A549 (cell line): ENCODE data around the gene SPAG6. TPM values are rescaled to one million over a fixed set of nuclear protein-coding genes. Genes with fewer than 3 reads are reported as not detected.

ENCODE experiments used
- ATAC-seq, 2 experiments: fragments of 200-7000 bp in 1 of 2; fragments of >200 bp in 1 of 2; cut with Nextera tagmentation in 1 of 2; cut with Tn5 transposase in 1 of 2; 3 replicates each; pipeline versions ENCODE4 v1.8.0 to v1.9.1; 2018 to 2020; ENCODE audit warnings: mild to moderate bottlenecking in 1 of 2, moderate library complexity in 1 of 2
- CTCF ChIA-PET: fragments of 300-600 bp; sonication (Branson Sonifier 250); formaldehyde crosslinking; extraction: SDS; loops from one replicate; lab custom pipeline; 2021; ENCODE audit warnings: antibody characterized with exemption, inconsistent platforms; lab: Yijun Ruan, JAX
- POLR2A ChIA-PET: fragments of 350-600 bp; formaldehyde crosslinking; extraction: SDS; loops from one replicate; lab custom pipeline; 2021; ENCODE audit warnings: antibody characterized with exemption, inconsistent platforms; lab: Yijun Ruan, JAX
- DNase-seq, 2 experiments: peaks; one replicate each; pipeline versions ENCODE4 v3.0.0 to v3.0.0-alpha.2; 2011 to 2016; ENCODE audit warnings: low read depth in 1 of 2, low spot score in 1 of 2
- FAIRE-seq: peaks from 2 replicates; lab custom pipeline; 2011; peaks lifted over from hg19 to GRCh38; lab: Jason Lieb, UNC
- H3K27ac ChIP-seq, 2 experiments: fragments of >200 bp; sonication (Bioruptor Twin); formaldehyde crosslinking; 3 replicates each; pipeline ENCODE4 v1.5.1; 2016 to 2017
- H3K4me1 ChIP-seq: fragments of >200 bp; sonication (Bioruptor Twin); formaldehyde crosslinking; 3 replicates; pipeline ENCODE4 v1.6.1; 2016
- H3K4me2 ChIP-seq: fragments of >200 bp; sonication (Bioruptor Twin); formaldehyde crosslinking; 3 replicates; pipeline ENCODE4 v1.6.1; 2016
- H3K4me3 ChIP-seq: fragments of >200 bp; sonication (Bioruptor Twin); formaldehyde crosslinking; 3 replicates; pipeline ENCODE4 v1.5.1; 2016
- H3K9me3 ChIP-seq: fragments of >200 bp; sonication (Bioruptor Twin); formaldehyde crosslinking; 3 replicates; pipeline ENCODE4 v1.6.1; 2016
- CBX8 ChIP-seq: fragments of 200-600 bp; sonication (generic); IDR thresholded peaks from 2 replicates; pipeline ENCODE4 v1.6.1; 2016
- CHD2 ChIP-seq: fragments of 150-350 bp; IDR thresholded peaks from 2 replicates; pipeline ENCODE4 v1.6.1; 2014; ENCODE audit warnings: low read length; ENCODE audit not compliant: partially characterized antibody
- CHD4 ChIP-seq: fragments of 200-600 bp; sonication (generic); IDR thresholded peaks from 2 replicates; pipeline ENCODE4 v1.6.1; 2016; ENCODE audit warnings: antibody characterized with exemption, mild to moderate bottlenecking, borderline replicate concordance
- EHMT2 ChIP-seq: fragments of 200-600 bp; sonication (generic); IDR thresholded peaks from 2 replicates; pipeline ENCODE4 v1.6.1; 2016; ENCODE audit warnings: antibody characterized with exemption, low read depth, mild to moderate bottlenecking, moderate library complexity
- EP300 ChIP-seq, 2 experiments: fragments of >200 bp; sonication (Bioruptor Twin); formaldehyde crosslinking; IDR thresholded peaks; 2 replicates in 1 of 2; 3 replicates in 1 of 2; pipeline ENCODE4 v1.6.1; 2016 to 2017
- FOSL2 ChIP-seq, 2 experiments: fragments of 450-650 bp in 1 of 2; fragments of >200 bp in 1 of 2; sonication (Bioruptor Twin) in 1 of 2; formaldehyde crosslinking; IDR thresholded peaks; 2 replicates each; pipeline versions ENCODE4 v1.5.0 to v1.6.1; 2016 to 2020; ENCODE audit warnings: mild to moderate bottlenecking in 1 of 2, moderate library complexity in 1 of 2
- FOXS1 ChIP-seq: fragments of 250-450 bp; sonication (Bioruptor Pico); IDR thresholded peaks from 2 replicates; pipeline ENCODE4 v1.5.0; 2020; ENCODE audit warnings: mild to moderate bottlenecking, moderate library complexity
- HOXA7 ChIP-seq: fragments of 250-450 bp; sonication (Bioruptor Pico); IDR thresholded peaks from 2 replicates; pipeline ENCODE4 v1.5.0; 2020; ENCODE audit warnings: mild to moderate bottlenecking, moderate library complexity
- HOXB13 ChIP-seq: fragments of 250-450 bp; sonication (Bioruptor Pico); IDR thresholded peaks from 2 replicates; pipeline ENCODE4 v1.5.0; 2020; ENCODE audit warnings: low read depth, mild to moderate bottlenecking, moderate library complexity
- JUN ChIP-seq, 2 experiments: fragments of >200 bp; sonication (Bioruptor Twin); formaldehyde crosslinking; IDR thresholded peaks; 2 replicates in 1 of 2; 3 replicates in 1 of 2; pipeline ENCODE4 v1.6.1; 2016 to 2017
- JUNB ChIP-seq: fragments of >200 bp; sonication (Bioruptor Twin); formaldehyde crosslinking; IDR thresholded peaks from 2 replicates; pipeline ENCODE4 v1.6.1; 2016
- NFE2L2 ChIP-seq: fragments of 150-350 bp; conservative IDR thresholded peaks from 2 replicates; pipeline ENCODE4 v1.6.1; 2014; ENCODE audit warnings: low read length
- NPAS2 ChIP-seq: fragments of 250-450 bp; sonication (Bioruptor Pico); IDR thresholded peaks from 2 replicates; pipeline ENCODE4 v1.8.0; 2022; ENCODE audit warnings: mild to moderate bottlenecking, moderate library complexity, borderline replicate concordance
- NR3C1 ChIP-seq: fragments of >200 bp; sonication (Bioruptor Twin); formaldehyde crosslinking; IDR thresholded peaks from 3 replicates; pipeline ENCODE4 v1.6.1; 2017
- RCOR1 ChIP-seq: fragments of 150-350 bp; IDR thresholded peaks from 2 replicates; pipeline ENCODE4 v1.6.1; 2014; ENCODE audit warnings: antibody characterized with exemption, low read length, low read depth
- ZC3H11A ChIP-seq: fragments of 450-650 bp; IDR thresholded peaks from 2 replicates; pipeline ENCODE4 v1.6.1; 2014; ENCODE audit warnings: antibody characterized with exemption, mild to moderate bottlenecking
- ZNF302 ChIP-seq: fragments of 250-450 bp; sonication (Bioruptor Pico); IDR thresholded peaks from 2 replicates; pipeline ENCODE4 v1.9.0; 2021; ENCODE audit warnings: inconsistent platforms, mild to moderate bottlenecking, moderate library complexity
- WGBS: methylation state at CpG from one replicate; pipeline ENCODE4 v1.1.6; 2017; ENCODE audit errors: missing lambda C conversion rate; 5-methylcytosine and 5-hydroxymethylcytosine counted together
- polyA plus RNA-seq, 4 experiments: library from polyadenylated mRNA; depleted of rRNA in 3 of 4; stranded (reverse); fragments of >200 nt; fragmentation: RNase III in 1 of 4; extraction: RNeasy Plus Mini Kit Qiagen cat#74134 plus additional on column Dnase treatment in 1 of 4; gene quantifications; 2 replicates in 3 of 4; 3 replicates in 1 of 4; pipeline ENCODE4 v1.2.3, GENCODE V29; 2011 to 2017
- TF ChIP-seq, protein P1 (sequence below): fragments of 450-650 bp; IDR thresholded peaks from 2 replicates; pipeline ENCODE4 v1.6.1; 2014; ENCODE audit warnings: antibody characterized with exemption
- TF ChIP-seq, protein P2 (sequence below): IDR thresholded peaks from 2 replicates; pipeline ENCODE4 v1.6.1; 2012
- TF ChIP-seq, protein P3 (sequence below): fragments of 250-450 bp; sonication (Bioruptor Pico); IDR thresholded peaks from 2 replicates; pipeline ENCODE4 v1.5.0; 2020; ENCODE audit warnings: low read depth, mild to moderate bottlenecking, moderate library complexity
- TF ChIP-seq, protein P4 (sequence below): fragments of 250-450 bp; sonication (Bioruptor Pico); IDR thresholded peaks from 2 replicates; pipeline ENCODE4 v1.5.0; 2021; ENCODE audit warnings: mild to moderate bottlenecking, moderate library complexity, borderline replicate concordance
- TF ChIP-seq, protein P5 (sequence below): IDR thresholded peaks from 2 replicates; pipeline ENCODE4 v1.6.1; 2012; ENCODE audit warnings: low read depth, borderline replicate concordance

Gene SPAG6
- polyA plus RNA-seq, 2 of the 4 experiments (the other 2 are of a cell fraction) = 0.04 TPM; not detected in 1

DNA sequence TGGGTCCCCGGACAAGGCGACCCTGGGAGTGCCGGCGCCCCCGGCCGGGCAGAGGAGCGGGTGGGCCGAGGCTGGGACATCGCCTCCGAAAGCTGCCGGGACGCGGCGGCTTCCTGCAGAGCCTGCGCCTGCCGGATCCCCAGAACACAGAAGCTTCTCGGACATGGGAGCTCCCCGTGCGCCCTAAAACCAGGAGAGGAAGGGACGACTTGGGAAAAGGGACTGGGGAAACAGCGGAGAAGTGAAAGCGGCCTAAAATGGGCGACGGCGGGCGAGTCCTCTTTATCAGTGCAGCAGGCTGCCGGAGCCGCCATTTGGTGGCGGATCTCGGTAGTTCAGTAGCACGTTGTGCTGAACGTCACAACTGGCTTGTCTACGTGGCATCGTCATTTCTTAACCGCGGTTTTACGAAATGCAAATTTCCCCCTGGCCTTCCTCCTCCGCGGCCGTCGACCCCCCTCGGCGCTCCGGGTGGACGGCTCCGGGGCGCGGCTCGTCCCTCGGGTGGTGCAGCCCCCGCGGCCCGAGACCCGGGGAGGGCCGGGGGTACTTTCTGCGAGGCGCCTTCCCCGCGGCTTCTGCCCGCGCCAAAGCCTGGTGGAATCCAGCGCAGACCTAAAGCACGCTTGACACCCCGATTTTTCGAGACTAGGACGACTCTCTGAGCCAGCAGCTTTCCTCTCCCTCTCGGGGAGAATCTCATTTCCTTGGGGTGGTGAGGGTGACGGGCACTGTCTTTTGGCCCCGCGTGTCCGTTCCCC lies 9.9 kb upstream of the SPAG6 start:
- peak overlapping the region; percentile 63 to 81; a peak in 5 of 6 replicates for H3K27ac ChIP-seq

DNA sequence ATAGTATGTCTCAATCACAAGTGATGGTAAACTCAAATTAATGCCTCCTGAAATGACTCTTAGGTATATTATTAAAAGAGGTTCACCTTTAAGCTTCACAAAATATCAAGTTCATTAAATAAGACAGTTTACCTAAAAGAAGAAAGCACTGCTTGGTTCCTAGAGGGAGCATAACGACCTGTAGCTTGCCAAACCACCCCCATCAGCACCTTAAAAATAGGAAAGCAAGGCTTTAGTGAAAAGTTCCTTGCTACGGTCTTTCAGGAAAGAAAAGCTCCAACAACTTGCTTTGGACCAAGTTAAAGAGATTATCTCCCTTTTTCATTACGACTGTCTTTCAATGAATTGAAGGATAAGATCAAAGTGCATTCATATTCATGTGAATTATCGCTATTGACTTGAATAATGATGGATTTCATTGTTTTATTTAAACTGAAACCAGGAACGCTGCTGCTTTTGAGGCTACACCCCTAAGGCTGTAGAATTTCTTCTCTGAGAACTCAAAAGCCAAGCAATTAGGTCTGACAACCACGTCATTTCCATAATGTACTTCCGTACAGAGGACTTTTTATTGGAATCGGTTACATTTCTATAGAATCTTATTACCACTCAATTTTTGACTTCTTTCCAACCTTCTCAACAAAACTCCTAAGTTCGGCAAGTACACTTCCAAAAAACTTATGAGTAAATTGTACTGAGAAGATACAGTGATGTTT lies 7.0 kb upstream of the SPAG6 start:
- H3K27ac ChIP-seq = no peak overlapping the region
- no peak overlapping the region for H3K4me3 ChIP-seq
- CTCF ChIA-PET = no interaction called here
- POLR2A ChIA-PET = no interaction called here
- no peak for FAIRE-seq
- H3K4me2 ChIP-seq = no peak overlapping the region
- TF ChIP-seq, protein P1, sequence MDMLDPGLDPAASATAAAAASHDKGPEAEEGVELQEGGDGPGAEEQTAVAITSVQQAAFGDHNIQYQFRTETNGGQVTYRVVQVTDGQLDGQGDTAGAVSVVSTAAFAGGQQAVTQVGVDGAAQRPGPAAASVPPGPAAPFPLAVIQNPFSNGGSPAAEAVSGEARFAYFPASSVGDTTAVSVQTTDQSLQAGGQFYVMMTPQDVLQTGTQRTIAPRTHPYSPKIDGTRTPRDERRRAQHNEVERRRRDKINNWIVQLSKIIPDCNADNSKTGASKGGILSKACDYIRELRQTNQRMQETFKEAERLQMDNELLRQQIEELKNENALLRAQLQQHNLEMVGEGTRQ = no peak
- TF ChIP-seq HOXA7 (CRISPR knock-in tag) (no peak), ZC3H11A (no peak), CBX8 (0 out of 2 replicates have a peak, but pooled peaks have one; percentile 22)
- TF ChIP-seq, all 56 proteins: peak for 1
- 62% methylated on average over 9 of the region's 9 CpGs for WGBS
- DNase-seq (no peak), ATAC-seq (no peak)
- H3K4me1 ChIP-seq = peaks cover 17% of the 10 kb centered on the region; the same call in 1 of the 3 replicates
- no peaks in the 10 kb centered on the region for H3K9me3 ChIP-seq

More for the DNA sequence above, 9.9 kb upstream of the SPAG6 start:
- H3K9me3 ChIP-seq = no peaks in the 10 kb centered on the region
- POLR2A ChIA-PET = no interaction called here
- CTCF ChIA-PET = interaction anchor here (0.9 kb wide), 1 partner anchor 332 kb away, joined by 3 read pairs; the partner anchor contains the start of gene DNAJC1
- H3K4me3 ChIP-seq = peak overlapping the region; percentile 48
- DNase-seq = peak; percentile 46 to 52
- TF ChIP-seq CHD4 = no peak
- TF ChIP-seq FOSL2 (IDR thresholded peaks at IDR 0.05) = no peak
- TF ChIP-seq FOSL2 (CRISPR knock-in tag; IDR thresholded peaks at IDR 0.05) = no peak
- no peak for TF ChIP-seq EHMT2
- TF ChIP-seq, protein P2, sequence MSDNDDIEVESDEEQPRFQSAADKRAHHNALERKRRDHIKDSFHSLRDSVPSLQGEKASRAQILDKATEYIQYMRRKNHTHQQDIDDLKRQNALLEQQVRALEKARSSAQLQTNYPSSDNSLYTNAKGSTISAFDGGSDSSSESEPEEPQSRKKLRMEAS = peak; percentile 43; the same call in 1 of the 2 replicates
- TF ChIP-seq NR3C1 = no peak
- no peak for TF ChIP-seq ZNF302 (CRISPR knock-in tag)
- TF ChIP-seq HOXB13 = no peak
- TF ChIP-seq RCOR1 = no peak
- TF ChIP-seq FOXS1 (CRISPR knock-in tag) = no peak
- TF ChIP-seq JUNB = no peak
- no peak for TF ChIP-seq NFE2L2
- TF ChIP-seq JUN (IDR thresholded peaks at IDR 0.05) = no peak
- no peak for TF ChIP-seq EP300 (IDR thresholded peaks at IDR 0.05)
- TF ChIP-seq, protein P3, sequence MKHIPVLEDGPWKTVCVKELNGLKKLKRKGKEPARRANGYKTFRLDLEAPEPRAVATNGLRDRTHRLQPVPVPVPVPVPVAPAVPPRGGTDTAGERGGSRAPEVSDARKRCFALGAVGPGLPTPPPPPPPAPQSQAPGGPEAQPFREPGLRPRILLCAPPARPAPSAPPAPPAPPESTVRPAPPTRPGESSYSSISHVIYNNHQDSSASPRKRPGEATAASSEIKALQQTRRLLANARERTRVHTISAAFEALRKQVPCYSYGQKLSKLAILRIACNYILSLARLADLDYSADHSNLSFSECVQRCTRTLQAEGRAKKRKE (CRISPR knock-in tag) = no peak
- TF ChIP-seq, protein P4, sequence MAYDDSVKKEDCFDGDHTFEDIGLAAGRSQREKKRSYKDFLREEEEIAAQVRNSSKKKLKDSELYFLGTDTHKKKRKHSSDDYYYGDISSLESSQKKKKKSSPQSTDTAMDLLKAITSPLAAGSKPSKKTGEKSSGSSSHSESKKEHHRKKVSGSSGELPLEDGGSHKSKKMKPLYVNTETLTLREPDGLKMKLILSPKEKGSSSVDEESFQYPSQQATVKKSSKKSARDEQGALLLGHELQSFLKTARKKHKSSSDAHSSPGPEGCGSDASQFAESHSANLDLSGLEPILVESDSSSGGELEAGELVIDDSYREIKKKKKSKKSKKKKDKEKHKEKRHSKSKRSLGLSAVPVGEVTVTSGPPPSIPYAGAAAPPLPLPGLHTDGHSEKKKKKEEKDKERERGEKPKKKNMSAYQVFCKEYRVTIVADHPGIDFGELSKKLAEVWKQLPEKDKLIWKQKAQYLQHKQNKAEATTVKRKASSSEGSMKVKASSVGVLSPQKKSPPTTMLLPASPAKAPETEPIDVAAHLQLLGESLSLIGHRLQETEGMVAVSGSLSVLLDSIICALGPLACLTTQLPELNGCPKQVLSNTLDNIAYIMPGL (CRISPR knock-in tag) = no peak
- no peak for TF ChIP-seq NPAS2 (CRISPR knock-in tag)
- TF ChIP-seq, protein P5, sequence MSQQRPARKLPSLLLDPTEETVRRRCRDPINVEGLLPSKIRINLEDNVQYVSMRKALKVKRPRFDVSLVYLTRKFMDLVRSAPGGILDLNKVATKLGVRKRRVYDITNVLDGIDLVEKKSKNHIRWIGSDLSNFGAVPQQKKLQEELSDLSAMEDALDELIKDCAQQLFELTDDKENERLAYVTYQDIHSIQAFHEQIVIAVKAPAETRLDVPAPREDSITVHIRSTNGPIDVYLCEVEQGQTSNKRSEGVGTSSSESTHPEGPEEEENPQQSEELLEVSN = peak; percentile 71; the same call in 1 of the 2 replicates
- no peak for TF ChIP-seq CHD2
- H3K4me2 ChIP-seq = peak overlapping the region; percentile 93
- peaks cover 13% of the 10 kb centered on the region; the same call in 1 of the 3 replicates for H3K4me1 ChIP-seq
- peak in 1 of 2 experiments; percentile 74; a peak in 4 of 6 replicates for ATAC-seq
- 37% methylated on average over 60 of the region's 71 CpGs for WGBS
- no peak for FAIRE-seq
